ENCODE results near the gene CRNKL1. TPM values are rescaled to one million over a fixed set of nuclear protein-coding genes. Genes with fewer than 3 reads are reported as not detected.

CRNKL1 gene
- total RNA-seq, 1 experiment from 2014 or later: 20.4 TPM

DNA sequence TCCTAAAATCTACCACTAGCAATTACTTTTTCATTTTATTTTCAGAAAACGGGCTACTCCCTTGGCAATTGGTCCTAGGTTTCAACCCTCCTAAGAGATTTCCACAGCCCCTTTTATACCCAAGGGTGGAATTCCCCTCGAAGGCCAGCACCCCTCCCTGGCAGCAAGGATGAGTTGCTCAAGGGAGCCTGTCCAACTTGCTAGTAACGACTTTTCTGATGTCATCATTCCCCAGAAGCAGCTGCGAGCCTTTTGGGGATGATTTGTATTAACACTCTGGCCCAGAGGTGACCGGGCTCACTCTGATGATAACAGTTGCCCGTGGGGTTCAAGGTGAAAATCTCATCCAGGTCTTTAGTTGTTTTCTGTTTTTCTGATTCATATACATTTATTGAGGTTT, 65.8 kb downstream of the CRNKL1 start:
- BruUV-seq (replicated peaks): no TSS peak

More for the DNA sequence above, 65.8 kb downstream of the CRNKL1 start:
- H3K4me3 ChIP-seq (replicated peaks in 1 of 2; ENCODE audit: low read depth in 1 of 2, low read length in 2 of 2): no peak overlapping the region
- ChIA-PET POLR2A (no interaction called here), CTCF (no interaction called here), RAD21 (ENCODE audit: low non-redundant PET in 1 of 2, low total read pairs in 2 of 2, uncharacterized antibody in 2 of 2, unreplicated experiment in 2 of 2) (no interaction called here)
- H3K9me3 ChIP-seq (ENCODE audit: control insufficient read depth in 1 of 2, insufficient read depth in 1 of 2, low read depth in 1 of 2, low read length in 2 of 2): no peaks in the 10 kb centered on the region
- H3K79me2 ChIP-seq (ENCODE audit: insufficient read depth, low read length): no peaks in the 10 kb centered on the region
- H3K36me3 ChIP-seq (ENCODE audit: control insufficient read depth in 1 of 2, insufficient read depth in 2 of 2, low read length in 2 of 2): no peaks in the 10 kb centered on the region
- H3K4me2 ChIP-seq (ENCODE audit: low read length): no peak overlapping the region
- H3K27ac ChIP-seq (ENCODE audit: low read depth, low read length): no peak overlapping the region
- no peaks in the 10 kb centered on the region for H3K9me2 ChIP-seq (ENCODE audit: insufficient read depth)
- no peak for DNase-seq (ENCODE audit: low read depth, low spot score)
- TF ChIP-seq ELF1 (IDR thresholded peaks at IDR 0.05; ENCODE audit: borderline replicate concordance, low read depth) (no peak), TCF7L2 (IDR thresholded peaks at IDR 0.05; ENCODE audit: borderline replicate concordance, extremely low read depth, insufficient read depth, insufficient read length) (no peak), EZH2phosphoT487 (IDR thresholded peaks at IDR 0.05; ENCODE audit: borderline replicate concordance) (no peak), FOSL1 (IDR thresholded peaks at IDR 0.05; ENCODE audit: low read depth) (no peak), JUND (IDR thresholded peaks at IDR 0.05) (no peak), CBX3 (IDR thresholded peaks at IDR 0.05; ENCODE audit: low read depth) (no peak), SIN3A (IDR thresholded peaks at IDR 0.05; ENCODE audit: low read depth) (no peak), RAD21 (IDR thresholded peaks at IDR 0.05; ENCODE audit: low read depth) (no peak), CEBPB (IDR thresholded peaks at IDR 0.05; ENCODE audit: low read depth) (no peak)
- TF ChIP-seq, protein P1, sequence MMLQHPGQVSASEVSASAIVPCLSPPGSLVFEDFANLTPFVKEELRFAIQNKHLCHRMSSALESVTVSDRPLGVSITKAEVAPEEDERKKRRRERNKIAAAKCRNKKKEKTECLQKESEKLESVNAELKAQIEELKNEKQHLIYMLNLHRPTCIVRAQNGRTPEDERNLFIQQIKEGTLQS (IDR thresholded peaks at IDR 0.05): no peak
- TF ChIP-seq, protein P2, sequence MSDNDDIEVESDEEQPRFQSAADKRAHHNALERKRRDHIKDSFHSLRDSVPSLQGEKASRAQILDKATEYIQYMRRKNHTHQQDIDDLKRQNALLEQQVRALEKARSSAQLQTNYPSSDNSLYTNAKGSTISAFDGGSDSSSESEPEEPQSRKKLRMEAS (IDR thresholded peaks at IDR 0.05): no peak
- TF ChIP-seq, protein P3, sequence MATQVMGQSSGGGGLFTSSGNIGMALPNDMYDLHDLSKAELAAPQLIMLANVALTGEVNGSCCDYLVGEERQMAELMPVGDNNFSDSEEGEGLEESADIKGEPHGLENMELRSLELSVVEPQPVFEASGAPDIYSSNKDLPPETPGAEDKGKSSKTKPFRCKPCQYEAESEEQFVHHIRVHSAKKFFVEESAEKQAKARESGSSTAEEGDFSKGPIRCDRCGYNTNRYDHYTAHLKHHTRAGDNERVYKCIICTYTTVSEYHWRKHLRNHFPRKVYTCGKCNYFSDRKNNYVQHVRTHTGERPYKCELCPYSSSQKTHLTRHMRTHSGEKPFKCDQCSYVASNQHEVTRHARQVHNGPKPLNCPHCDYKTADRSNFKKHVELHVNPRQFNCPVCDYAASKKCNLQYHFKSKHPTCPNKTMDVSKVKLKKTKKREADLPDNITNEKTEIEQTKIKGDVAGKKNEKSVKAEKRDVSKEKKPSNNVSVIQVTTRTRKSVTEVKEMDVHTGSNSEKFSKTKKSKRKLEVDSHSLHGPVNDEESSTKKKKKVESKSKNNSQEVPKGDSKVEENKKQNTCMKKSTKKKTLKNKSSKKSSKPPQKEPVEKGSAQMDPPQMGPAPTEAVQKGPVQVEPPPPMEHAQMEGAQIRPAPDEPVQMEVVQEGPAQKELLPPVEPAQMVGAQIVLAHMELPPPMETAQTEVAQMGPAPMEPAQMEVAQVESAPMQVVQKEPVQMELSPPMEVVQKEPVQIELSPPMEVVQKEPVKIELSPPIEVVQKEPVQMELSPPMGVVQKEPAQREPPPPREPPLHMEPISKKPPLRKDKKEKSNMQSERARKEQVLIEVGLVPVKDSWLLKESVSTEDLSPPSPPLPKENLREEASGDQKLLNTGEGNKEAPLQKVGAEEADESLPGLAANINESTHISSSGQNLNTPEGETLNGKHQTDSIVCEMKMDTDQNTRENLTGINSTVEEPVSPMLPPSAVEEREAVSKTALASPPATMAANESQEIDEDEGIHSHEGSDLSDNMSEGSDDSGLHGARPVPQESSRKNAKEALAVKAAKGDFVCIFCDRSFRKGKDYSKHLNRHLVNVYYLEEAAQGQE (IDR thresholded peaks at IDR 0.05; ENCODE audit: low read depth): no peak
- no peaks in the 10 kb centered on the region for H3K27me3 ChIP-seq (ENCODE audit: insufficient read depth, low read length)
- intact Hi-C loops (cut with micrococcal nuclease): no loop called here
- no peak overlapping the region for H3K9ac ChIP-seq (ENCODE audit: low read length)
- H2AFZ ChIP-seq (ENCODE audit: low read depth, low read length, poor library complexity, severe bottlenecking): peak overlapping the region; percentile 9
- H3K4me1 ChIP-seq (ENCODE audit: control insufficient read depth in 1 of 2, insufficient read depth in 2 of 2, low read length in 2 of 2): peaks cover 23 to 38% of the 10 kb centered on the region in 2 experiments
- no peak for ATAC-seq
- no peaks in the 10 kb centered on the region for H4K20me1 ChIP-seq (ENCODE audit: insufficient read depth)

Other genes with a start within 250 kb of the CRNKL1 start
- gene NAA20, start 35.1 kb downstream of the CRNKL1 start, total RNA-seq (2021; ENCODE audit: unreplicated experiment): 71.5 TPM
- gene CFAP61, start 66 bp upstream of the CRNKL1 start, total RNA-seq (2021; ENCODE audit: unreplicated experiment): 1.7 TPM